Measurements from ENCODE around the gene C11orf87. TPM values are rescaled to one million over a fixed set of nuclear protein-coding genes. Genes with fewer than 3 reads are reported as not detected.

The C11orf87 gene
- total and polyA plus RNA-seq, 2 donors (not counting 1 experiment from before 2014, with no cell fraction given): 0.34 TPM; not detected in 1

- no peaks in the 10 kb centered on the region for H3K79me2 ChIP-seq (ENCODE audit: control insufficient read depth, insufficient read depth, low read length)
- H3K4me3 ChIP-seq (replicated peaks in 1 of 4; ENCODE audit: control extremely low read depth in 1 of 4, insufficient read depth in 1 of 4, low read depth in 3 of 4, low read length in 4 of 4): no peak overlapping the region
- H3K27me3 ChIP-seq (ENCODE audit: control insufficient read depth, insufficient read depth, low read length): peaks cover 3% of the 10 kb centered on the region
- H3K4me2 ChIP-seq (ENCODE audit: extremely low read depth, insufficient read depth, low read length): no peak overlapping the region
- H3K9ac ChIP-seq (ENCODE audit: insufficient read depth, low read length): no peak overlapping the region
- H3K36me3 ChIP-seq (ENCODE audit: control insufficient read depth, insufficient read depth, low read length): no peaks in the 10 kb centered on the region
- TF ChIP-seq CTCF (conservative IDR thresholded peaks at IDR 0.05 in 1 of 2, IDR thresholded peaks at IDR 0.05 in 1 of 2; ENCODE audit: low read depth in 1 of 2, low read length in 2 of 2) (peak in 1 of 2 donors; percentile 10), EZH2 (IDR thresholded peaks at IDR 0.05; ENCODE audit: low read length, missing control alignments) (no peak)
- no peak overlapping the region for H3K27ac ChIP-seq (ENCODE audit: insufficient read depth, low read length)
- no peak for DNase-seq (ENCODE audit: low read depth in 2 of 2)
- H3K4me1 ChIP-seq (ENCODE audit: control insufficient read depth, extremely low read depth, insufficient read depth, low read length): no peaks in the 10 kb centered on the region
- H4K20me1 ChIP-seq (ENCODE audit: control insufficient read depth, extremely low read depth, insufficient read depth, low read length): no peaks in the 10 kb centered on the region
- H3K9me3 ChIP-seq (ENCODE audit: control insufficient read depth, insufficient read depth, low read depth, low read length): no peaks in the 10 kb centered on the region
- H2AFZ ChIP-seq (ENCODE audit: low read length): no peak overlapping the region
Measured at GRCh38 chr11:109425554-109425953, 3.6 kb downstream of the C11orf87 start.

- Histone ChIP-seq H4K20me1 (ENCODE audit: control insufficient read depth, extremely low read depth, insufficient read depth, low read length) (no peaks in the 10 kb centered on the region), H3K36me3 (ENCODE audit: control insufficient read depth, insufficient read depth, low read length) (no peaks in the 10 kb centered on the region), H3K27ac (ENCODE audit: insufficient read depth, low read length) (no peak overlapping the region), H3K9ac (ENCODE audit: insufficient read depth, low read length) (no peak overlapping the region), H3K27me3 (ENCODE audit: control insufficient read depth, insufficient read depth, low read length) (peaks cover 1% of the 10 kb centered on the region), H3K4me3 (replicated peaks in 1 of 4; ENCODE audit: control extremely low read depth in 1 of 4, insufficient read depth in 1 of 4, low read depth in 3 of 4, low read length in 4 of 4) (no peak overlapping the region), H2AFZ (ENCODE audit: low read length) (no peak overlapping the region), H3K4me2 (ENCODE audit: extremely low read depth, insufficient read depth, low read length) (no peak overlapping the region), H3K9me3 (ENCODE audit: control insufficient read depth, insufficient read depth, low read depth, low read length) (no peaks in the 10 kb centered on the region), H3K4me1 (ENCODE audit: control insufficient read depth, extremely low read depth, insufficient read depth, low read length) (no peaks in the 10 kb centered on the region), H3K79me2 (ENCODE audit: control insufficient read depth, insufficient read depth, low read length) (no peaks in the 10 kb centered on the region)
- TF ChIP-seq CTCF (conservative IDR thresholded peaks at IDR 0.05 in 1 of 2, IDR thresholded peaks at IDR 0.05 in 1 of 2; ENCODE audit: low read depth in 1 of 2, low read length in 2 of 2): peak in 1 of 2 donors; percentile 7
- TF ChIP-seq EZH2 (IDR thresholded peaks at IDR 0.05; ENCODE audit: low read length, missing control alignments): no peak
- DNase-seq (ENCODE audit: low read depth in 2 of 2): no peak
Measured at GRCh38 chr11:109426442-109427240, 4.7 kb downstream of the C11orf87 start.

- DNase-seq (ENCODE audit: low read depth in 2 of 2): peak in 1 of 2 donors; percentile 91
- Histone ChIP-seq H4K20me1 (ENCODE audit: control insufficient read depth, extremely low read depth, insufficient read depth, low read length) (no peaks in the 10 kb centered on the region), H3K27me3 (ENCODE audit: control insufficient read depth, insufficient read depth, low read length) (no peaks in the 10 kb centered on the region), H3K27ac (ENCODE audit: insufficient read depth, low read length) (no peak overlapping the region), H3K36me3 (ENCODE audit: control insufficient read depth, insufficient read depth, low read length) (no peaks in the 10 kb centered on the region), H3K4me3 (replicated peaks in 1 of 4; ENCODE audit: control extremely low read depth in 1 of 4, insufficient read depth in 1 of 4, low read depth in 3 of 4, low read length in 4 of 4) (no peak overlapping the region), H3K9me3 (ENCODE audit: control insufficient read depth, insufficient read depth, low read depth, low read length) (no peaks in the 10 kb centered on the region), H3K4me1 (ENCODE audit: control insufficient read depth, extremely low read depth, insufficient read depth, low read length) (no peaks in the 10 kb centered on the region), H2AFZ (ENCODE audit: low read length) (no peak overlapping the region), H3K9ac (ENCODE audit: insufficient read depth, low read length) (no peak overlapping the region), H3K79me2 (ENCODE audit: control insufficient read depth, insufficient read depth, low read length) (no peaks in the 10 kb centered on the region), H3K4me2 (ENCODE audit: extremely low read depth, insufficient read depth, low read length) (no peak overlapping the region)
- TF ChIP-seq EZH2 (IDR thresholded peaks at IDR 0.05; ENCODE audit: low read length, missing control alignments): no peak
Measured at GRCh38 chr11:109432105-109432504, 10.1 kb downstream of the C11orf87 start.
